ENCODE data around the gene EML1.

GRCh38 chr14:99865408-99865807 lies 72.2 kb downstream of the EML1 start:
- TF ChIP-seq CTCF (IDR thresholded peaks at IDR 0.05) (no peak), EZH2 (IDR thresholded peaks at IDR 0.05) (no peak)

All from neural progenitor cell (in vitro differentiated cells).